Measurements from ENCODE around the gene CNOT9.

DNA sequence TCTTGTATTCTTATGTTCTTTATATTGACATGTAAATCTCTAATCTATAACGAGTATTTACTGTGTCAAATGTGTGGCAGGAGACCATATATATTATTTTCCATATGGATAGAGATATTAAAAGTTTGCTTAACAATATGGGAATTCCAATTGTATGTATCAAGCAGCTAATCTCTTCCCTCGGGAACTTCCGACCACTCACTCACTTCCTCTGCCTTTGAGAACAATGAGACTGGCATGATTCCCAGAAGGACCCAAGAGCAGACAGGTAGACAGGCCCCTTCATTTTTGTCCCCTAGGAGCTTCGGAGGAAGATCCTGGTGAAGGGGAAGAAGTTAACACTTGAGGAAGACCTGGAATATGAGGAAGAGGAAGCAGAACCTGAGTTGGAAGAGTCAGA is 63.2 kb downstream of the CNOT9 start:
- TF ChIP-seq, protein P1, sequence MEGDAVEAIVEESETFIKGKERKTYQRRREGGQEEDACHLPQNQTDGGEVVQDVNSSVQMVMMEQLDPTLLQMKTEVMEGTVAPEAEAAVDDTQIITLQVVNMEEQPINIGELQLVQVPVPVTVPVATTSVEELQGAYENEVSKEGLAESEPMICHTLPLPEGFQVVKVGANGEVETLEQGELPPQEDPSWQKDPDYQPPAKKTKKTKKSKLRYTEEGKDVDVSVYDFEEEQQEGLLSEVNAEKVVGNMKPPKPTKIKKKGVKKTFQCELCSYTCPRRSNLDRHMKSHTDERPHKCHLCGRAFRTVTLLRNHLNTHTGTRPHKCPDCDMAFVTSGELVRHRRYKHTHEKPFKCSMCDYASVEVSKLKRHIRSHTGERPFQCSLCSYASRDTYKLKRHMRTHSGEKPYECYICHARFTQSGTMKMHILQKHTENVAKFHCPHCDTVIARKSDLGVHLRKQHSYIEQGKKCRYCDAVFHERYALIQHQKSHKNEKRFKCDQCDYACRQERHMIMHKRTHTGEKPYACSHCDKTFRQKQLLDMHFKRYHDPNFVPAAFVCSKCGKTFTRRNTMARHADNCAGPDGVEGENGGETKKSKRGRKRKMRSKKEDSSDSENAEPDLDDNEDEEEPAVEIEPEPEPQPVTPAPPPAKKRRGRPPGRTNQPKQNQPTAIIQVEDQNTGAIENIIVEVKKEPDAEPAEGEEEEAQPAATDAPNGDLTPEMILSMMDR (IDR thresholded peaks at IDR 0.05; ENCODE audit: insufficient read depth, low read depth, low read length): no peak
- no peak for TF ChIP-seq EZH2 (IDR thresholded peaks at IDR 0.05; ENCODE audit: insufficient read depth, low read length)
